Effector CD8-positive, alpha-beta T cell (primary cell): ENCODE measurements around the gene IGSF8.

ENCODE experiments used
- DNase-seq: peaks from one replicate; lab custom pipeline; 2025; lab: John Stamatoyannopoulos, UW

Gene IGSF8

GRCh38 chr1:160087118-160087662 lies 11.2 kb downstream of the IGSF8 start:
- DNase-seq, result no peak

DNA sequence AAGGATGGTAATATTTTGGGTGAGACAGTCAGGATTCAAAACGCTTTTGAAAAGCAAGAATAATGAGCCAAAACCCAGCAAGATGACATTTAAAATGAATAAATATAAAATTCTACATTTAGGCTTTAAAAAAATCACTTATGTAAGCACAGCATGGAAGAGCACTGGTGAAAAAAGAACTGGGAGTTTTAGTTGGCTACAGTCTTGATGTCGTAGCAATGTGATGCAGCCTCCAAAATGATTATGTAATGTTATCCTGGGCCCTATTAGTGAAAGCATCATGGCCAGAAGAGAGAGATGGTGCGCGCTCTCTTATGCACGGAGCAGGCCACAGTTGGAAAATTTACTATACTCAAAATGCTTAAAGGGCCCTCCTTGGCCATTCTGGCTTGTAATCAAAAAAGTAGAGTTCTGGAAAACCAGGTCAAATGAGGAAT lies 11.9 kb downstream of the IGSF8 start:
- no peak for DNase-seq

- DNase-seq, result peak; percentile 66
These were observed 12.5 kb downstream of the IGSF8 start for GRCh38 chr1:160085686-160086455.

DNA sequence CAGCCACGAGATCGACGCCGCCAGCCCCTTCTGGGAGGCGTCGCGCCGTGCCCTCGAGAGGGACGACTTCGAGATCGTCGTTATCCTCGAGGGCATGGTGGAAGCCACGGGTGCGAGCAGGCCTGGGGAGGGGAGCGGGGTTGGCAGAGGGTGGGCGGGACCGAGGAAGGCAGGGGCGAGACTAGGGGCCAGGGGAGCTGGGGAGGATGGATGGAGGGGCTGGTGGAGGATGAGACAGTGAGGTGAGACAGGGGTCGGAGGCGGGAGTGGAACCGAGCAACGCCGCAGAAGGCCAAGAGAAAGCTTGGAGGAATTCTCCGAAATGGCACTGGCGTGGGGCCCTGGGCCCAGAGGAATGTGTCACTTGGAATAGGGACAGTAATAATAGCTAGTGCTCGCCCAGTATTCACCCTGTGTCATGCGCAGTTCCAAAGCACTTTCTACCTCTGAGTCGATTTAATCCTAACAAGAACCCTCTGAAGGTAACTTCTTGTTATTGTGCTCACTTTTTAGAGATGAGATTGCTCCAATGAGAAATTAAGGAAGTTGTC lies 13.6 kb downstream of the IGSF8 start:
- DNase-seq, result no peak

GRCh38 chr1:160083968-160084770 lies 14.2 kb downstream of the IGSF8 start:
- DNase-seq, result peak; percentile 58

DNA sequence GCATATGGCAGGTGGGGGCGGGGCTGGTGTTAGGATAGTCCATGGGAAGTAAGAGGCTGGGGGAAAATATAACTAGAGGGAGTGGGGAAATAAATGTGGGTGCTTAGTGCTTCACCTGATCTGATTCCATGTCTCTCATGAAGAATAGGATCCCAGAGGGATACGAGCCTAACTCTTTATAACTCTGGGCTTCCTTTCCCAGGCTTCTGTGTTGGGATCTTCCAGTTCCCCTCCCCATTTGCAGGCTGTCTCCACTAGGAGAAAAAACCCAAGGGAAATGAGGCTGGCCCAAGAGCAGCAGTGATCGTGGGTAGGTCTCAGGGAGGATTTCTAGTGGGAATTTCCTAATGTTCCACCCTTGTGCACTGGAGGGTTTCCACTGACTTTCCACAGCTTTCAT lies 15.5 kb downstream of the IGSF8 start:
- DNase-seq, result no peak

GRCh38 chr1:160082487-160082886 lies 15.9 kb downstream of the IGSF8 start:
- no peak for DNase-seq

DNA sequence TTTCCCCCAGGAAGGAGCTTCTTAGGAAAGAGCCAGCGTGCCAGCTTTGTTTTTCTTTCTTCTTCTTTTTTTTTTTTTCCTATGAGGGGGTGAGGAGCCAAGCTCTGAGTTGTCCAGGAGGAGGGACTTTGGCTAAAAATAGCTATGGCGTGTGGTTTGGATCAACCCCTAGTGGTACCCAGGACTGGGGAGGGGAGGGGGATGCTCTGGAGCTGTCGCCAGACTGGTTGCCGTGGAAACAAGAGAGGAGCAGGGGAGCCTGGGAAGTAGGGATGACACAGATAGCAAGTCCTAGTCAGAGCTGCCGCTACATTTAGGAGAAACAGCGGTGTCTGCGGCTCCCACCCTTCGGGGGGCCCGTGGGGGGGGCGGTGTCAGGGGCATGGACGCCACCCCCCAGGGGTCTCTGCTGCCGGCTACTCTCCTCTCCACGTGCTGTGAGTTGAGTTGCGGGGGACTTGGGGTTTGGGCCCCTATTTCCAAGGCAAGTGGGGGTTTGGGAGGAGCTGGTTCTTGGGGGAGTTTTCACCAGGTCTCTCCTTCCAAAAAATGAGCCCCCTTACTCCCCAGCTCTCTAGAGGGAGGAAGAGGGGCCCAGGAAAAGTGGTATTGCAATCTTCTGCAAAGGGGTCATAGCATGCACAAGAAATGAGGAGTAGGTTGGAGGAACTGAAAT lies 17.0 kb downstream of the IGSF8 start, which contains the start of gene KCNJ9:
KCNJ9 (plus strand) TSS at position 278 of the 676 bp plus-strand sequence. CDS start 2,493 bp downstream, outside the sequence.
- no peak for DNase-seq

GRCh38 chr1:160080381-160081100 lies 17.9 kb downstream of the IGSF8 start:
- DNase-seq, result no peak

- DNase-seq, result no peak
These were observed 19.0 kb downstream of the IGSF8 start for GRCh38 chr1:160079448-160079847.

- DNase-seq, result peak; percentile 39
These were observed 19.8 kb downstream of the IGSF8 start for GRCh38 chr1:160078512-160079195.

- no peak for DNase-seq
These were observed 20.9 kb downstream of the IGSF8 start for GRCh38 chr1:160077486-160077885.

GRCh38 chr1:160076295-160076694 lies 22.1 kb downstream of the IGSF8 start:
- no peak for DNase-seq

- DNase-seq, result no peak
These were observed 22.6 kb downstream of the IGSF8 start for GRCh38 chr1:160075836-160076235.

DNA sequence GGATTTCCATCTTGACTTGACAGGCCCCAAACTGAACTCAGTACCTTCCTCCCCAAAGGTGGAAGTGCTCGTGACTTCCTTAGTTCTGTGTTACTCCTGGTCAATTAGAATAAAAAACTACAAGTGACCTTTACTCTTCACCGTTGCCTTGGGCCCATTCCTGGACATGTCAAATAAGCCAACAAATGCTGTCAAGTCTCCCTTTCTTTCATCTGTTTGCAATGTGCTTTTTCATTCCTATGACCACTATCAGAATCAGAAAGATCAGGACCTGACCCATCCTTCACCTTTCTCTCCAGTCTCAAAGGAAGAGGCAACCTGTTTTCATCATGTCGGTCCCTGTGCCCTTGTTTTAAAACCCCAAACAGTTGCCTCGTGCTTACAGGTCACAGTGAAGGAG lies 23.6 kb downstream of the IGSF8 start:
- no peak for DNase-seq

- DNase-seq, result no peak
These were observed 27.1 kb downstream of the IGSF8 start for GRCh38 chr1:160071289-160071688.

DNA sequence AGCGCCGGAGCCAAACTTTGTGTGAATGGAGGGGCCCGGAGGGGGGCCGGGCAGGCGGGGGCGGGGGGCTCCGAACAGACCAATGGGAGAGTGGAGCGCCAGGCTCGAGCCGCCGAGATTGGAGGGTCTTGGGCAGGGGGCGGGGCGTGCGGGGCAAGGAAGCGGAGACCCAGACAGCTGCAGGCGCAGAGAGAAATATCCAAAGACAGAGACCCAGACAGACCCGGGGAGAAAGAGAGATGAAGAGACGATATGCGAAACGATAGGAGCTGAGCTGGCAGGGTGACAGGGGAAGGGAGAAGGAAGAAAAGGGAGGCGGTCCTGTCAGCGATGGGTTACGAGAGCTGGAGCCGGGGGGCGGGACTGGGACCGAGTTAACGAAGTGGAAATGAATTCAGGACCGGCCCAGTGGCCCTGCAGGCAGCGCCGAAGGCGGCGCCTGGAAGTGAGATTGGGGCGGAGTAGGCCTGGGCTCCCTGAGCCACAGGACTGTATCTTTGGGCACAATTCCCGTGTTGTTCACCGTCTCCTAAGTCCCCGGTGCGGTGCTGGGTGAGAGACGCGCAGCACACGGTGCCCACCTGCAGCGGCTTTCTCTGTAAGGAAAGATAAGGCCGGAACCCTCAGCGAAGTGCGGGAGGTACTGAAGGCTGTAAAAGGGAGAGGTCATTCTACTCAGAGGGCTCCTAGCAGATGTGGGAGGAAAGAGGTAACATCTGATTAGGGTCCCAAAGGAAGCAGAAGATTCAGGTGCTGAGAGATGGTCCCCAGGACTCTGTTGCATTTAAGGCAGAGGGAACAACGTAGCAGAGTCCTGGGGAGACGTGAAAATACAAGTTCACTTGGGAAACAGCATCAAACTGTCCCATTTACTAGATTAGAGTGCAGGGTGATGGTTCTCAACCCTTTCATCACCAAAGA lies 27.9 kb downstream of the IGSF8 start:
- DNase-seq, result peak; percentile 80

DNA sequence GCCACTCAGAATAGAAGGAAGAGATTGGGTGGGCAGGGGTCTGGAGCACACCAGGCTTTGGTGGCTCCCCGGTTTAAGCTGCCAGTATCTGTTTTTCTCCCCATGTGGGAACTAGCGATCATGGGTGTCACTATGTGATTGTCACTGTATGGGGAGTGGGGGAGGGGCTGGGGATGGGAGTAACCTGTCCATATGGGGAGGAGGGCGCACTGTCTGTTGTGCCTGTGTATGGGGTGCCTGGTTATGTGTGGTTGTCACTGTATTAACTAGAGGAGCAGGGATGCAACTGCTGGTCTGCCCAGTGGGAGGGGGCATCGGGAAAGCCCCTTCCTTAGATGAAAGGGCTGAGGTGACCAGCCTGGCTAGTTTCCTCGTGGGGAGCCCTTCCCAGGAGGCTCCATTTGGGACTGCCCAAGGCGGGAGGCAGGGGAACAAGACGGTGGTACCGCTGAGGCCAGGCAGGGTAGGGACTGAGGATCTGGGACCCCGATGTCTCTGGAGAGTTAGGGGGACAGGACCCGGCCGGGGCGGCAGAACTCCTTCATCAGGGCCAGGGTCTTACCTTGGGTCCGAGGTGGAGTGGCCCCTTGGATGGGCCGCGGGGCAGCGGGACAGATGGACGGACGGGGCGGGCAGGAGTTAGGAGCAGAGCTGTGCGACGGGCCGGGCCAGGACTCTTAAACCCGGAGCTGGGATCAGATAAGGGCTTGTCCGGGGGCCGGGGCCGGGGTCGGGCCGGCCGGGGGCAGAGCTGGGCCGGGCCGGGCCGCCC lies 28.8 kb downstream of the IGSF8 start, which contains the start of gene KCNJ10:
KCNJ10 (minus strand) TSS at position 701 of the 772 bp plus-strand sequence. CDS start 27,628 bp downstream, outside the sequence.
- no peak for DNase-seq
